NT2/D1 (cell line): ENCODE results near the gene ROR1.
A peak's percentile ranks its signal among the peaks of the same experiment; 100 is the strongest.

Experiments
- DNase-seq: peaks from one replicate; pipeline ENCODE4 v3.0.0-alpha.2; 2011; ENCODE audit warnings: low read depth, low spot score
- H3K27me3 ChIP-seq: 2 replicates; pipeline ENCODE4 v1.6.0; 2011; ENCODE audit warnings: mild to moderate bottlenecking; ENCODE audit not compliant: insufficient read length, insufficient read depth
- H3K36me3 ChIP-seq: 2 replicates; pipeline ENCODE4 v1.6.1; 2011; ENCODE audit warnings: mild to moderate bottlenecking, low read length, mixed read lengths; ENCODE audit not compliant: insufficient read depth, insufficient read length
- H3K4me1 ChIP-seq: 2 replicates; pipeline ENCODE4 v1.5.1; 2011; ENCODE audit not compliant: insufficient read depth, insufficient read length
- H3K4me3 ChIP-seq: 2 replicates; pipeline ENCODE4 v1.5.1; 2011; ENCODE audit warnings: low read depth; ENCODE audit not compliant: insufficient read length
- H3K9ac ChIP-seq: 2 replicates; pipeline ENCODE4 v1.6.0; 2011; ENCODE audit warnings: low read depth; ENCODE audit not compliant: insufficient read length
- H3K9me3 ChIP-seq: 2 replicates; pipeline ENCODE4 v1.5.1; 2011; ENCODE audit warnings: mild to moderate bottlenecking, low read length; ENCODE audit not compliant: insufficient read depth
- SUZ12 ChIP-seq: IDR thresholded peaks from 2 replicates; pipeline ENCODE4 v1.6.1; 2011; ENCODE audit not compliant: insufficient read length, insufficient read depth; ENCODE audit errors: extremely low read depth
- YY1 ChIP-seq: IDR thresholded peaks from 2 replicates; pipeline ENCODE4 v1.6.1; 2011; ENCODE audit not compliant: insufficient read length, insufficient read depth
- ZNF274 ChIP-seq: IDR thresholded peaks from 2 replicates; pipeline ENCODE4 v1.6.1; 2011; ENCODE audit warnings: mild to moderate bottlenecking, low read depth, low read length

Gene ROR1

DNA sequence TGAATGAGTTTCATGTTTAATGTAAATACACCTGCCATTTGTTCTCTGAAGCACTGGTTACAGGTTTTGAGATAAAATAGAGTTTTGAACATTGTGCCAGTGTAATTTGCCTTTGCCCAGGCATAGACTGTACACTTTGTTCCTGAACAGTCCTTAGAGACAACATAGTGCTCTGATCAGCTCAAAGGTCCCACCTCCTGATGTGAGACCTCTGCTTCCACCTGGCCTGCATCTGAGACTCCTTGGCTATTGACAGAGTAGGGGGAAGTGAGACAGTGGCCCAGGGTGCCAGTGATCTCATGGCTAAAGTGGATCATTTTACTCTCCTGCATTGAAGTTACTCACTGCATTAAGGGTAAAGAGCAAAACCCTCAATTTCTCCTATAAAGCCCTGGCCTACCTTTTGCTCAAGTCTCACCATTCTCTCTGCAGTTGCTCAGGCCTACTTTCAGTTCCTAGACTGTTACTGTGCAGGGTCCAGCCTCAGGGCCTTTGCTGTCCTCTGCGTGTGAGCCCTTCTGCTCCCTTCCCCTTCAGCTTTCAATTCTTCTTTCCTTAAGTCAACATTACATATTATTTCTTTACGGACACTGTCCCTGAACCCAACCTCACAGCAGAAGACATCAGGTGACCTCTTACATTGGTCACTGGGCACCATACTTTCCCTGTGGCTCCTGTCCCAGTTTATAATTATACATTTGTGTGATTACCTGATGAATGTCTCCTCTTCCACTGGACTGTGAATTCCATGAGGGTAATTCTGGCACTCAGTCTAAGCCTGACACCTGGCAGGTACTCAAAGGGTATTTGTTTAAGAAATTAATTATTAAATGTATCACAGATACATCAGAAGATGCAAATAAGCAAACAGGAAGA is 142.9 kb downstream of the ROR1 start:
- Histone ChIP-seq H3K27me3 (no peaks in the 10 kb centered on the region), H3K9ac (no peak overlapping the region), H3K9me3 (no peaks in the 10 kb centered on the region), H3K4me3 (no peak overlapping the region), H3K36me3 (no peaks in the 10 kb centered on the region), H3K4me1 (peaks cover 4% of the 10 kb centered on the region)
- DNase-seq, result no peak
- no peak for TF ChIP-seq YY1
- TF ChIP-seq ZNF274, result no peak
- TF ChIP-seq SUZ12, result no peak

DNA sequence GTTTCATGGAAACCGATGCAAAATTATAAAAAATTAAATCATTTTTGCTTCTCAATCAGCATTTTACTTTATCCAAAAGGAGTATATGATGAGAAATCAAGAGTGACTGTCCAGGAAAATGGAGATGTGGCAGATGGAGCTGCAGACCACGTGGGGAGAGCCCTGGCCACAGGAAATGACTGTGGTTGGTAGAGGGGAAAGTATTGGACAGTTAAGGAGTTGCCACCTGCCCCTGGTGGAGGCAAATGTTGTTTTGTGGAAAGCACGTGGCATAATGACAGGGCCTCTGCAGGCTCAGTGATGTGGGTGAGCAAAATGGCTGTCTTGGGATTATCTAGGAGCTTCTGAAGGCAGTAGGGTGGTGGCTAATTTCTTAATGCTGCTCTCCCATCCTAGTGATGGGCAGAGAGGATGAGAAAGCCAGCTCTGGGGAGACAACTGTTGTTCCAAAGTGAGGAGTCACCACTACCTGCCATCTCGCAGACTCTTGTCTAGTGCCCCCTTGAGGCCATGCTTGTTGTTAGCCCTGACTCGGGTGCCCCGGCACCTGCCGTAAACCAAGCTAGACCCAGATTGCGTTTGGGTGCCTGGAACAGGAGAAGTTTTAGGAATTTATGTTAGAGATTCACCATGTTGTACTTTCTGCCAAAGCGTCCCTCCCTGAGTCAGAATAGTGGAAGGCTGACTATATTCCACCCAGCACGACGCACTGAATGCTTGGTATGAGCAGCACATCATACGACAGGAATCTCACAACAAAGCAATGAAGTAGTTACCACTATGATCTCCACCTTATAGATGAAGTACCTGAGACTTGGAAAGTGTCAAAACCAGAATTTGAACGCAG is 144.0 kb downstream of the ROR1 start:
- Histone ChIP-seq H3K9me3 (no peaks in the 10 kb centered on the region), H3K4me3 (no peak overlapping the region), H3K4me1 (peaks cover 4% of the 10 kb centered on the region), H3K9ac (no peak overlapping the region), H3K27me3 (no peaks in the 10 kb centered on the region), H3K36me3 (no peaks in the 10 kb centered on the region)
- DNase-seq, result peak; percentile 44
- TF ChIP-seq YY1, result no peak
- peak; percentile 39; the same call in 1 of the 2 replicates for TF ChIP-seq ZNF274
- no peak for TF ChIP-seq SUZ12

DNA sequence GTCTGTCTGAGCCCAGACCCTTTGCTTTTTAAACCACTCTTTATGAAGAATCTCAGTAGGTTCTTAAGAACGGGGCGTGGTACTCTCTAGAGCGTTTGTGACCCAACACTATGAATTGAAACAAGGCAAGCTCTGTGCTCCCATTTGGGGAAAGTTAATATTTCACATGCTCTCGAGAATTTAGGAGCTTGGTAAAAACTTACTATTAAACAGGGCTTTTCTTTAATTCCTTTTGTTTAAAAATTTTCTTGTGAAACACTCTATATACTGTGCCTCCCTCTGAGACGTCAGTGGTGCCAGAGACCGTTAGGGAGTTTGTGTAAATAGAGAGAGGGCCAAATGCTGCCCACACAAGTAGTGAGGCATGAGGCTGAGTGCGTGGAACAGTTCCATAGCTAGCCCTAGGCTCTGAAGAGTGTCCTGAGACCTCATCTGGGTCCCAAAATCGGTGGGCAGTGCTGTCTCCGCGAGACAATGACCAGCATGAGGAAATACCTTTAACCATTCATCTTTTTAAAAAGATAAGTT is 144.7 kb downstream of the ROR1 start:
- H3K27me3 ChIP-seq, result no peaks in the 10 kb centered on the region
- peaks cover 2% of the 10 kb centered on the region for H3K4me1 ChIP-seq
- no peak for DNase-seq
- no peaks in the 10 kb centered on the region for H3K36me3 ChIP-seq
- TF ChIP-seq ZNF274, result no peak
- TF ChIP-seq SUZ12, result no peak
- no peak for TF ChIP-seq YY1
- H3K9ac ChIP-seq, result no peak overlapping the region
- H3K9me3 ChIP-seq, result no peaks in the 10 kb centered on the region
- H3K4me3 ChIP-seq, result no peak overlapping the region

DNA sequence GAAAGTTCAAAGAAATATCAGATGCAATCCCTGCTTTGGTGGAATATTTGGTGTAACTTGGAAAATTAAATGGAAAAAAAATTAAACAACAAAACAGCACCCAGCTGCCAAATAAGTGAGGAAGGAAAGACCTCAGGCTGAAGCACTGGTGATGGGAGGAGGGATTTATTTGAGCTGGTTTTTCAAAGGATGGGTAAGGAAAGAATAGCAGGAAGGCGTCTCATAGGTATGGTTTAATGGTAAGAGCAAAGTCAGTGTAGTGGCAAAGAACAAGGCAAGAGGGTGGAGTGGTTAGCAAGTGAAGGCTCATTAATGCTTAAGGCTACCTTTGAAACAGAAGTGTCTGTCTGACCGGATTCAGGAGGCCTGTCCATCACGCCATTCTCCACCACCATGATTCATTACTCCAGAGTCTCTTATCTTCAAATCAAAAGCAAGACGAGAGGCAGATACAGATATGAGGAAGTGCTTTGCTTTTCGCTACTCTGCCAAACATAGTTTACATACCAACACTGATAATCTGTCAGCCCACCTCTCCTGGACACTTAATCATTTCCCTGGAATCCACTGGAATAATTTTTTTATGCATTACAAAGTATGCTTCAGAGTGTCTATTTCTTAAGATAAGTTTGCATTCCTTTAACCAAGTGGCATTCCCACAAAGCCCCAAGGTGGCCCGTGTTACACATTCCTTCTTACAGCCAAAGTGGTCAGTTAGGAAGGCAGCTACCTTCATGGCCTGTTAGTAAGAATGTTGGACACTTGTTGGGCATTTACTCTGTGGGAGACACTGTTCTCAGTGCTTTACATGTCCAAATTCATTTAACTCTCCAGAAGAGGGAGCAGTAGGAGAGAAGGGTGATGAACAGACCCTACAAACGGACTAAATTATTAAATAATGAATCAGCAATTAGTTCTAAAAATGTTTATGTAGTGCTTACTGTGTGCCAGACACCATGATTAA is 146.6 kb downstream of the ROR1 start:
- Histone ChIP-seq H3K27me3 (no peaks in the 10 kb centered on the region), H3K4me1 (no peaks in the 10 kb centered on the region), H3K4me3 (no peak overlapping the region), H3K36me3 (no peaks in the 10 kb centered on the region), H3K9me3 (no peaks in the 10 kb centered on the region), H3K9ac (no peak overlapping the region)
- no peak for TF ChIP-seq ZNF274
- TF ChIP-seq YY1, result no peak
- TF ChIP-seq SUZ12, result no peak
- no peak for DNase-seq

DNA sequence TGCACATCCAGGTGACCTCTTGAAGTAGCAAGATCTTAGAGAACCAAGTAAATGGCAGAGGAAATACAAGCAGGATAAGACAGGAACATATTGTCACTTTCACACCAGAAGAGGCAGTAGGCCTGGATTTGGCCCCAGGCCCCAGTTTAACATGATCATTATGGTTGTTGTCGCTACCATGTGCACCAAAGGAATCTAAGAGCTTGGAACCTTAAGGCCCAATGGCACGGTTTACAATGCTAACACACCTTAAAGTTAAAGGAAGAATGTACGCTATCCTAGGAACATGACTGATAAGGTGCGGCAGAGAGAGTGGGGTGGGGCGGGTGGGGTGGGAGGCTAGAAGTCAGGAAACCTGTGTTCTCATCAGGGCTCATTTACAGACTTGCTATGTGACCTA is 147.5 kb downstream of the ROR1 start:
- Histone ChIP-seq H3K9ac (no peak overlapping the region), H3K4me3 (no peak overlapping the region), H3K27me3 (no peaks in the 10 kb centered on the region), H3K36me3 (no peaks in the 10 kb centered on the region), H3K9me3 (no peaks in the 10 kb centered on the region), H3K4me1 (no peaks in the 10 kb centered on the region)
- DNase-seq, result no peak
- TF ChIP-seq SUZ12 (no peak), YY1 (no peak), ZNF274 (no peak)

DNA sequence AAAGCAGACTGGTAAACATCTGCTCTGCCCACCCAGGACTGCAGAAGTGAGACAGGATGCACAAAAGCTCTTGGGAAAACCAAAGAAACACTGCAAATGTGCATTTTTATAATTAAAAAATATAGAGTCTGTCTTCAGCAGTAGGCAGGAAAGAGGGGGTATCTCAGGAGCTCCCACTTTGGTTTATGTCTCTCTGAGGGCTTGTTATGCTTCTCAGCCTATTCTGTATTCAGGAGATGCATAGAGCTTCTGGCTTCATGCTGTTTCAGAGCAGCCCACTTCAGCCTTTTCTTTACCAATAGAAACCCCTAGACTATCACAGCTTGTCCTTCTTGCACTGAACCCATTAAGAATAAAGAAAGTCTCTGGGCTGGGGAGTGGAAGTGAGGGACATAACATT is 148.0 kb downstream of the ROR1 start:
- Histone ChIP-seq H3K4me1 (no peaks in the 10 kb centered on the region), H3K9ac (no peak overlapping the region)
- TF ChIP-seq YY1, result no peak
- TF ChIP-seq ZNF274, result no peak
- TF ChIP-seq SUZ12, result no peak

DNA sequence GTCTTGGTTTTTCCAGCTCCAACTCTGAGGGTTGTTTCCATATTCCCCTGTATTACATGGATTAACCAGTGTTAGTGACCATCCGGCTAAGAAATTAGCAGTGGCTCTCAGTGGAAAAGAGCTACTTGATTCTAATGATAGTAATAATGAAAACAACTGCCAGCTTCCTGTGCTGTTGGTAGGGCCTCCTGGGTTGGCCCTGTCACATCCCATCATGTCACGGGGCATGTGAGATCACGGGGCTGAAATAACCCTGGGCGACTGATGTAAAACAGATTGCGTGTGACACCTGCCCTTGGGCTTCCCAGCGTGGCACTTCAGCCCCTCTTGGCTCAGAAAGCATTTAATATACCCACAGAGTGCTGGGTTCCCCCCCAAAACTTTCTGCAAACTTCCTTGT is 149.0 kb downstream of the ROR1 start:
- H3K9me3 ChIP-seq, result no peaks in the 10 kb centered on the region
- no peaks in the 10 kb centered on the region for H3K4me1 ChIP-seq
- no peaks in the 10 kb centered on the region for H3K36me3 ChIP-seq
- no peak for DNase-seq
- H3K9ac ChIP-seq, result no peak overlapping the region
- no peaks in the 10 kb centered on the region for H3K27me3 ChIP-seq
- no peak overlapping the region for H3K4me3 ChIP-seq
- TF ChIP-seq ZNF274 (no peak), SUZ12 (no peak), YY1 (no peak)

More for the DNA sequence above, 148.0 kb downstream of the ROR1 start:
- H3K9me3 ChIP-seq, result no peaks in the 10 kb centered on the region
- H3K36me3 ChIP-seq, result no peaks in the 10 kb centered on the region
- H3K4me3 ChIP-seq, result no peak overlapping the region
- no peaks in the 10 kb centered on the region for H3K27me3 ChIP-seq
- no peak for DNase-seq
